Retinal pigment epithelial cell (primary cell): ENCODE data around the gene FZD7.

Source experiments
- DNase-seq: peaks from one replicate; pipeline ENCODE4 v3.0.0-alpha.2; 2010; ENCODE audit warnings: low read depth
- H3K4me3 ChIP-seq: 2 replicates; pipeline ENCODE4 v1.5.1; 2011; ENCODE audit warnings: mild to moderate bottlenecking, low read length, control low read depth, moderate library complexity
- CTCF ChIP-seq: conservative IDR thresholded peaks from 2 replicates; pipeline ENCODE4 v1.5.1; 2011; ENCODE audit warnings: low read depth, low read length, control low read depth, inconsistent platforms

The FZD7 gene

GRCh38 chr2:202019689-202020450, 13.8 kb upstream of the FZD7 start:
- no peak for TF ChIP-seq CTCF
- DNase-seq = no peak
- no peak overlapping the region for H3K4me3 ChIP-seq

- TF ChIP-seq CTCF = no peak
- peak; percentile 46 for DNase-seq
- no peak overlapping the region for H3K4me3 ChIP-seq
These were observed 10.9 kb upstream of the FZD7 start for GRCh38 chr2:202022755-202023154.

- peak; percentile 1 for TF ChIP-seq CTCF
- H3K4me3 ChIP-seq = no peak overlapping the region
- no peak for DNase-seq
These were observed 10.3 kb upstream of the FZD7 start for GRCh38 chr2:202023198-202023903.

GRCh38 chr2:202023904-202024266, 9.8 kb upstream of the FZD7 start:
- no peak for TF ChIP-seq CTCF
- no peak overlapping the region for H3K4me3 ChIP-seq
- DNase-seq = no peak

- TF ChIP-seq CTCF = no peak
- no peak for DNase-seq
These were observed 8.8 kb upstream of the FZD7 start for GRCh38 chr2:202024871-202025270.

GRCh38 chr2:202025816-202026215, 7.8 kb upstream of the FZD7 start:
- no peak for DNase-seq
- TF ChIP-seq CTCF = no peak
- no peak overlapping the region for H3K4me3 ChIP-seq

More at GRCh38 chr2:202024871-202025270, 8.8 kb upstream of the FZD7 start:
- H3K4me3 ChIP-seq = no peak overlapping the region

GRCh38 chr2:202026507-202026906, 7.1 kb upstream of the FZD7 start:
- no peak overlapping the region for H3K4me3 ChIP-seq
- DNase-seq = no peak
- no peak for TF ChIP-seq CTCF
